ENCODE results near the gene CT47A7.
"Not testable (repeated sequence)": the region's sequence is repeated elsewhere in the genome, so short reads cannot be mapped to it uniquely, and the experiment has no call there.

Gene CT47A7

GRCh38 chrX:120956500-120956899, at the start of gene CT47A7:
Gene CT47A7, minus strand, starts transcription at chrX:120956600. Its CDS starts 255 bp downstream, at chrX:120956345.
- H3K4me1 ChIP-seq (ENCODE audit: control insufficient read depth, insufficient read depth, low read length); H3K4me3 ChIP-seq (ENCODE audit: low read depth, low read length); POLR2A ChIA-PET; H3K36me3 ChIP-seq (ENCODE audit: control insufficient read depth in 2 of 2, insufficient read depth in 1 of 2, low read length in 2 of 2); H3K27ac ChIP-seq (ENCODE audit: extremely low read depth, low read depth, low read length); CTCF ChIA-PET; H3K9me3 ChIP-seq (ENCODE audit: control insufficient read depth, insufficient read depth, low read depth, low read length): not testable (repeated sequence)

- POLR2A ChIA-PET, result no interaction called here
- CTCF ChIA-PET, result interaction anchor here (0.6 to 1.0 kb wide), 2 partner anchors 8 to 1708 kb away, joined by 3 read pairs; no protein-coding TSS in a partner anchor
- no peak for TF ChIP-seq KLF9 (tag by site-specific recombination; IDR thresholded peaks at IDR 0.05; ENCODE audit: low read depth)
- TF ChIP-seq ZNF654 (tag by site-specific recombination; IDR thresholded peaks at IDR 0.05; ENCODE audit: low read depth), result peak; percentile 31; the same call in 1 of the 2 replicates
Observed at GRCh38 chrX:121000589-121000988, 44.2 kb upstream of the CT47A7 start.

GRCh38 chrX:120999413-120999812, 43.0 kb upstream of the CT47A7 start:
- Histone ChIP-seq H3K4me3 (ENCODE audit: low read depth, low read length) (no peak overlapping the region), H3K36me3 (ENCODE audit: control insufficient read depth in 2 of 2, insufficient read depth in 1 of 2, low read length in 2 of 2) (no peaks in the 10 kb centered on the region), H3K27ac (ENCODE audit: extremely low read depth, low read depth, low read length) (no peak overlapping the region), H3K4me1 (ENCODE audit: control insufficient read depth, insufficient read depth, low read length) (no peaks in the 10 kb centered on the region), H3K9me3 (ENCODE audit: control insufficient read depth, insufficient read depth, low read depth, low read length) (no peaks in the 10 kb centered on the region)
- TF ChIP-seq ATF2 (tag by site-specific recombination; IDR thresholded peaks at IDR 0.05; ENCODE audit: low read depth) (no peak), ZNF514 (tag by site-specific recombination; IDR thresholded peaks at IDR 0.05) (no peak), ZSCAN23 (tag by site-specific recombination; IDR thresholded peaks at IDR 0.05) (no peak)
- ChIA-PET CTCF (no interaction called here), POLR2A (no interaction called here)

More at GRCh38 chrX:121000589-121000988, 44.2 kb upstream of the CT47A7 start:
- Histone ChIP-seq H3K4me3 (ENCODE audit: low read depth, low read length) (no peak overlapping the region), H3K4me1 (ENCODE audit: control insufficient read depth, insufficient read depth, low read length) (no peaks in the 10 kb centered on the region), H3K27ac (ENCODE audit: extremely low read depth, low read depth, low read length) (no peak overlapping the region), H3K36me3 (ENCODE audit: control insufficient read depth in 2 of 2, insufficient read depth in 1 of 2, low read length in 2 of 2) (no peaks in the 10 kb centered on the region), H3K9me3 (ENCODE audit: control insufficient read depth, insufficient read depth, low read depth, low read length) (no peaks in the 10 kb centered on the region)

- POLR2A ChIA-PET; H3K36me3 ChIP-seq (ENCODE audit: control insufficient read depth in 2 of 2, insufficient read depth in 1 of 2, low read length in 2 of 2); H3K27ac ChIP-seq (ENCODE audit: extremely low read depth, low read depth, low read length); H3K9me3 ChIP-seq (ENCODE audit: control insufficient read depth, insufficient read depth, low read depth, low read length); H3K4me3 ChIP-seq (ENCODE audit: low read depth, low read length); H3K4me1 ChIP-seq (ENCODE audit: control insufficient read depth, insufficient read depth, low read length); CTCF ChIA-PET: not testable (repeated sequence)
Observed at GRCh38 chrX:120985660-120986059, 29.3 kb upstream of the CT47A7 start, which contains the start of gene CT47A1. Gene CT47A1, minus strand, starts transcription at chrX:120985760. Its CDS starts 231 bp downstream, at chrX:120985529.
